Fibroblast of lung (primary cell): ENCODE measurements around the gene UBL4A. TPM values are rescaled to one million over a fixed set of nuclear protein-coding genes. Genes with fewer than 3 reads are reported as not detected.

Experiments
- DNase-seq, 2 donors: peaks; one replicate each; pipeline versions ENCODE4 v3.0.0 to v3.0.0-alpha.2; 2010; ENCODE audit warnings: low read depth in 2 of 2
- H2AFZ ChIP-seq: 2 replicates; pipeline ENCODE4 v1.5.1; 2012; ENCODE audit warnings: low read length, control low read depth, inconsistent platforms
- H3K27ac ChIP-seq: 2 replicates; pipeline ENCODE4 v1.5.1; 2011; ENCODE audit warnings: low read length, control low read depth; ENCODE audit not compliant: insufficient read depth
- H3K27me3 ChIP-seq: 2 replicates; pipeline ENCODE4 v1.5.1; 2011; ENCODE audit warnings: mild to moderate bottlenecking, low read length; ENCODE audit not compliant: control insufficient read depth, insufficient read depth
- H3K36me3 ChIP-seq: 2 replicates; pipeline ENCODE4 v1.5.1; 2011; ENCODE audit warnings: low read length; ENCODE audit not compliant: control insufficient read depth, insufficient read depth
- H3K4me1 ChIP-seq: 2 replicates; pipeline ENCODE4 v1.5.1; 2011; ENCODE audit warnings: low read length; ENCODE audit not compliant: control insufficient read depth, insufficient read depth; ENCODE audit errors: extremely low read depth
- H3K4me2 ChIP-seq: 2 replicates; pipeline ENCODE4 v1.5.1; 2011; ENCODE audit warnings: low read length, control low read depth; ENCODE audit not compliant: insufficient read depth; ENCODE audit errors: extremely low read depth
- H3K4me3 ChIP-seq, 4 experiments: fragments of 200-600 bp in 1 of 4; sonication (generic) in 1 of 4; replicated peaks in 1 of 4; 2 replicates each; pipeline ENCODE4 v1.5.1; 2011 to 2016; ENCODE audit warnings: low read length in 4 of 4, low read depth in 3 of 4, mild to moderate bottlenecking in 3 of 4, control low read depth in 2 of 4, inconsistent platforms in 1 of 4, mixed read lengths in 1 of 4; ENCODE audit not compliant: insufficient read depth in 1 of 4; ENCODE audit errors: control extremely low read depth in 1 of 4
- H3K79me2 ChIP-seq: 2 replicates; pipeline ENCODE4 v1.5.1; 2012; ENCODE audit warnings: mild to moderate bottlenecking, low read length, inconsistent platforms; ENCODE audit not compliant: control insufficient read depth, insufficient read depth
- H3K9ac ChIP-seq: 2 replicates; pipeline ENCODE4 v1.5.1; 2011; ENCODE audit warnings: mild to moderate bottlenecking, low read length, control low read depth; ENCODE audit not compliant: insufficient read depth
- H3K9me3 ChIP-seq: 2 replicates; pipeline ENCODE4 v1.5.1; 2012; ENCODE audit warnings: low read depth, low read length; ENCODE audit not compliant: control insufficient read depth, insufficient read depth
- H4K20me1 ChIP-seq: 2 replicates; pipeline ENCODE4 v1.5.1; 2011; ENCODE audit warnings: low read length; ENCODE audit not compliant: control insufficient read depth, insufficient read depth; ENCODE audit errors: extremely low read depth
- CTCF ChIP-seq, 2 donors: IDR thresholded peaks in 1 of 2; conservative IDR thresholded peaks in 1 of 2; 1 replicate in 1 of 2; 2 replicates in 1 of 2; pipeline ENCODE4 v1.5.1; 2011 to 2012; ENCODE audit warnings: low read length in 2 of 2, control low read depth in 1 of 2, inconsistent platforms in 1 of 2, low read depth in 1 of 2, mild to moderate bottlenecking in 1 of 2
- EZH2 ChIP-seq: IDR thresholded peaks from 2 replicates; pipeline ENCODE4 v1.5.1; 2012; ENCODE audit warnings: low read length, control low read depth, mild to moderate bottlenecking; ENCODE audit errors: missing control alignments
- polyA plus RNA-seq, 2 donors: library from polyadenylated mRNA; depleted of rRNA in 1 of 2; stranded (reverse) in 1 of 2; unstranded in 1 of 2; fragments of >200 nt; gene quantifications; 2 replicates each; pipeline ENCODE4 v1.2.1, GENCODE V29; 2011 to 2012; ENCODE audit warnings: missing spikeins in 1 of 2
- total RNA-seq: library from RNA; depleted of rRNA; stranded (reverse); fragments of >200 nt; gene quantifications from 2 replicates; pipeline ENCODE4 v1.2.1, GENCODE V29; 2014

The UBL4A gene
- total and polyA plus RNA-seq, 2 donors (not counting 1 experiment from before 2014, with no cell fraction given) = 17.9 to 42.8 TPM

DNA sequence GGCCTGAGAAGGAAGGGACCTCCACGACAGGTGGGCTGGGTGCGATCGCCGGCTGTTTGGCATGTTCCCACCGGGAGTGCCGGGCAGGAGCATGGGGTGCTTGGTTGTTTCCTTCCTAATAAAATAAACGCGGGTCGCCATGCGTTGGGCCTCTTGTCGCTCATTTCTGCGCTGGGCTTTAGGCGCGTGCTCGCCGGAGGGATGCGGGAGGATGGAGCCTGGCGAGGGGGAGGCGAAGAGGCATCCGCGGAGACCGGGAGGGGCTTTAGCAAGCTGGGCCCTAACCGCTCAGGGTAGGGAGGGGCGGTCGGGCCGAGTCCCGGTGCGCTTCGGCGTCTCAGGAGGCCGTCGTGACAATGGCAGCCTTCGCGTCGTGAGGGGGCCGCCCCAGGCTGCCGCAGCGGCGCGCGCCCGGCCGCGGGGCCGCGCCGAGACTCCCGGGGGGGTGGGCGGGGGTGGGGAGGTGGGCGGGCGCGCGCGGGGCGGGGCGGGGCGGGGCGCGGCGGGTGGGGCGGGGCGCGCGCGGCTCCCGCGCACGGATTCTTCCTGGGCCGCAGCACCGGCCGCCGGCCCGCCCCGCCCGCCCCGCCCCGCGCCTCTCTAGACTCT, 49.9 kb downstream of the UBL4A start:
- Histone ChIP-seq H3K36me3 (peaks cover 7% of the 10 kb centered on the region), H2AFZ (no peak overlapping the region), H3K4me1 (no peaks in the 10 kb centered on the region), H3K4me2 (peak overlapping the region; percentile 35), H3K27ac (peak overlapping the region; percentile 65), H4K20me1 (no peaks in the 10 kb centered on the region), H3K9me3 (no peaks in the 10 kb centered on the region), H3K9ac (peak overlapping the region; percentile 73), H3K27me3 (no peaks in the 10 kb centered on the region), H3K79me2 (peaks cover 40% of the 10 kb centered on the region), H3K4me3 (peak overlapping the region in 2 of 4 experiments; percentile 67 to 69)
- DNase-seq = peak; percentile 28 to 31
- TF ChIP-seq CTCF (conservative IDR thresholded peaks at IDR 0.05 in 1 of 2, IDR thresholded peaks at IDR 0.05 in 1 of 2; ENCODE audit: low read depth in 1 of 2, low read length in 2 of 2) = no peak
- no peak for TF ChIP-seq EZH2

DNA sequence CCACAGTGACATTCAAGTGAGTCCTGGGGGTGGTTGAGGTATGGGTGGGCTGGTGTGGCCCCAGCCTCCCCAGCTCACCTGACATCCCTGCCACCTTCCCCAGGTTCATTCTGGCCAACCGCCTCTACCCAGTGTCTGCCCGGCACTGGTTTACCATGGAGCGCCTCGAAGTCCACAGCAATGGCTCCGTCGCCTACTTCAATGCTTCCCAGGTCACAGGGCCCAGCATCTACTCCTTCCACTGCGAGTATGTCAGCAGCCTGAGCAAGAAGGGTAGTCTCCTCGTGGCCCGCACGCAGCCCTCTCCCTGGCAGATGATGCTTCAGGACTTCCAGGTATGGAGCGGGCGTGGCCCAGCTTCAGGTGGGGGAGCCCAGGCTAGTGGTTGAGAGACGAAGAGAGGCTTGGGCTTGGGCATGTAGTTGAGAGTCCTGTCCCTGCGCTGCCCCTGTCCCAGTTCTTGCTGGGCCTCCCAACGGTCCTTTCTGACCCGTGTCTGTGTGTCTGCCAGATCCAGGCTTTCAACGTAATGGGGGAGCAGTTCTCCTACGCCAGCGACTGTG, 51.2 kb downstream of the UBL4A start:
- Histone ChIP-seq H3K4me1 (no peaks in the 10 kb centered on the region), H3K36me3 (peaks cover 7% of the 10 kb centered on the region), H4K20me1 (no peaks in the 10 kb centered on the region), H3K79me2 (peaks cover 32% of the 10 kb centered on the region), H3K9me3 (no peaks in the 10 kb centered on the region), H3K27me3 (no peaks in the 10 kb centered on the region), H3K4me3 (no peak overlapping the region), H3K27ac (no peak overlapping the region), H3K4me2 (no peak overlapping the region), H3K9ac (no peak overlapping the region), H2AFZ (no peak overlapping the region)
- no peak for DNase-seq
- TF ChIP-seq EZH2 = no peak

GRCh38 chrX:154434394-154435168, 51.8 kb downstream of the UBL4A start:
- no peak for DNase-seq
- no peaks in the 10 kb centered on the region for H3K9me3 ChIP-seq
- no peak overlapping the region for H2AFZ ChIP-seq
- peaks cover 5% of the 10 kb centered on the region for H3K36me3 ChIP-seq
- H3K79me2 ChIP-seq = peaks cover 30% of the 10 kb centered on the region
- no peak overlapping the region for H3K4me2 ChIP-seq
- H4K20me1 ChIP-seq = no peaks in the 10 kb centered on the region
- TF ChIP-seq CTCF (conservative IDR thresholded peaks at IDR 0.05 in 1 of 2, IDR thresholded peaks at IDR 0.05 in 1 of 2; ENCODE audit: low read depth in 1 of 2, low read length in 2 of 2) (no peak), EZH2 (no peak)
- H3K27ac ChIP-seq = no peak overlapping the region
- no peaks in the 10 kb centered on the region for H3K4me1 ChIP-seq
- no peak overlapping the region for H3K9ac ChIP-seq
- no peaks in the 10 kb centered on the region for H3K27me3 ChIP-seq
- no peak overlapping the region for H3K4me3 ChIP-seq

Other genes starting within 250 kb of the UBL4A start
- not detected in 2 replicates for gene OPN1MW3, start 229.0 kb downstream of the UBL4A start, total RNA-seq
- gene OPN1MW3, start 229.0 kb downstream of the UBL4A start, polyA plus RNA-seq = not detected in 2 replicates
- gene TEX28, start 191.5 kb downstream of the UBL4A start, total RNA-seq = not detected in 2 replicates
- not detected in 2 replicates for gene TEX28, start 191.5 kb downstream of the UBL4A start, polyA plus RNA-seq
- gene TKTL1, start 190.8 kb downstream of the UBL4A start, total RNA-seq = not detected in 2 replicates
- not detected in 2 replicates for gene TKTL1, start 190.8 kb downstream of the UBL4A start, polyA plus RNA-seq
- gene FLNA, start 112.0 kb downstream of the UBL4A start, total RNA-seq = 2,298 and 2,728 TPM in 2 replicates
- 654 and 799 TPM in 2 replicates for gene FLNA, start 112.0 kb downstream of the UBL4A start, polyA plus RNA-seq
- gene EMD, start 107.3 kb downstream of the UBL4A start, total RNA-seq = 23.4 and 26.4 TPM in 2 replicates
- gene EMD, start 107.3 kb downstream of the UBL4A start, polyA plus RNA-seq = 72.1 and 82.4 TPM in 2 replicates
- gene RPL10, start 88.2 kb downstream of the UBL4A start, total RNA-seq = 2,291 and 2,319 TPM in 2 replicates
- 4,015 and 4,527 TPM in 2 replicates for gene RPL10, start 88.2 kb downstream of the UBL4A start, polyA plus RNA-seq
- gene DNASE1L1, start 77.4 kb downstream of the UBL4A start, total RNA-seq = 13.9 and 38.5 TPM in 2 replicates
- 11.3 and 13.6 TPM in 2 replicates for gene DNASE1L1, start 77.4 kb downstream of the UBL4A start, polyA plus RNA-seq
- 17.7 and 21.6 TPM in 2 replicates for gene TAFAZZIN, start 75.1 kb downstream of the UBL4A start, total RNA-seq
- 11.2 and 12.1 TPM in 2 replicates for gene TAFAZZIN, start 75.1 kb downstream of the UBL4A start, polyA plus RNA-seq
- gene ATP6AP1, start 57.9 kb downstream of the UBL4A start, total RNA-seq = 38.8 and 59.8 TPM in 2 replicates
- gene ATP6AP1, start 57.9 kb downstream of the UBL4A start, polyA plus RNA-seq = 86.9 and 89.7 TPM in 2 replicates
- gene GDI1, start 49.5 kb downstream of the UBL4A start, total RNA-seq = 53.2 and 86.5 TPM in 2 replicates
- gene GDI1, start 49.5 kb downstream of the UBL4A start, polyA plus RNA-seq = 134 and 162 TPM in 2 replicates
- gene FAM50A, start 42.5 kb downstream of the UBL4A start, total RNA-seq = 80.1 and 88.1 TPM in 2 replicates
- gene FAM50A, start 42.5 kb downstream of the UBL4A start, polyA plus RNA-seq = 117 and 123 TPM in 2 replicates
- gene PLXNA3, start 28.3 kb downstream of the UBL4A start, total RNA-seq = 11.6 and 17.8 TPM in 2 replicates
- 18.4 and 24.3 TPM in 2 replicates for gene PLXNA3, start 28.3 kb downstream of the UBL4A start, polyA plus RNA-seq
- gene LAGE3, start 7.3 kb downstream of the UBL4A start, total RNA-seq = 13.4 and 20.5 TPM in 2 replicates
- gene LAGE3, start 7.3 kb downstream of the UBL4A start, polyA plus RNA-seq = 6.1 and 6.4 TPM in 2 replicates
- 13.9 and 15.2 TPM in 2 replicates for gene SLC10A3, start 4.0 kb upstream of the UBL4A start, total RNA-seq
- 15.5 and 16.0 TPM in 2 replicates for gene SLC10A3, start 4.0 kb upstream of the UBL4A start, polyA plus RNA-seq
- gene FAM3A, start 29.6 kb upstream of the UBL4A start, total RNA-seq = 30.0 and 30.2 TPM in 2 replicates
- gene FAM3A, start 29.6 kb upstream of the UBL4A start, polyA plus RNA-seq = 16.5 and 17.3 TPM in 2 replicates
- gene G6PD, start 60.2 kb upstream of the UBL4A start, total RNA-seq = 52.1 and 86.2 TPM in 2 replicates
- 109 and 229 TPM in 2 replicates for gene G6PD, start 60.2 kb upstream of the UBL4A start, polyA plus RNA-seq
- gene IKBKG, start 61.0 kb upstream of the UBL4A start, total RNA-seq = 8.7 and 20.1 TPM in 2 replicates
- gene IKBKG, start 61.0 kb upstream of the UBL4A start, polyA plus RNA-seq = 14.8 and 27.8 TPM in 2 replicates
- gene CTAG1A, start 98.5 kb upstream of the UBL4A start, total RNA-seq = not detected in 2 replicates
- gene CTAG1A, start 98.5 kb upstream of the UBL4A start, polyA plus RNA-seq = not detected in 2 replicates
- not detected in 2 replicates for gene CTAG1B, start 132.7 kb upstream of the UBL4A start, total RNA-seq
- gene CTAG1B, start 132.7 kb upstream of the UBL4A start, polyA plus RNA-seq = not detected in 2 replicates
- not detected in 2 replicates for gene CTAG2, start 167.0 kb upstream of the UBL4A start, total RNA-seq
- not detected in 2 replicates for gene CTAG2, start 167.0 kb upstream of the UBL4A start, polyA plus RNA-seq